ENCODE measurements around the gene RFESD.
"Not testable (repeated sequence)": the region's sequence is repeated elsewhere in the genome, so short reads cannot be mapped to it uniquely, and the experiment has no call there.

RFESD gene

DNA sequence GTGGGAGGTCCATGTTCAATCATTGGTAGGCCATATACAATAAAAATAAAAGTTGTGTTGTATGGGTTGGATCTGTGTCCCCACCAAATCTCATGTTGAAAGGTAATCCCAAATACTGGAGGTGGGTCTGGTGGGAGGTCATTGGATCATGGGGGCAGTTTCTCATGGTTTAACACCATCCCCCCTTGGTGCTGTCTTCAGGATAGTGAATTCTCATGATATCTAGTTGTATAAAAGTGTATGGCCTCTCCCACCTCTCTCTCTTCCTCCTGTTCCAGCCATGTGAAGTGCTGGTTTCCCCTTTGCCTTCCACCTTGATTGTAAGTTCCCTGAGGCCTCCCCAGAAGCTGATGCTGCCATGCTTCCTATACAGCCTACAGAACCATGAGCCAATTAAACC is 21.1 kb downstream of the RFESD start:
- DNase-seq: no peak

DNA sequence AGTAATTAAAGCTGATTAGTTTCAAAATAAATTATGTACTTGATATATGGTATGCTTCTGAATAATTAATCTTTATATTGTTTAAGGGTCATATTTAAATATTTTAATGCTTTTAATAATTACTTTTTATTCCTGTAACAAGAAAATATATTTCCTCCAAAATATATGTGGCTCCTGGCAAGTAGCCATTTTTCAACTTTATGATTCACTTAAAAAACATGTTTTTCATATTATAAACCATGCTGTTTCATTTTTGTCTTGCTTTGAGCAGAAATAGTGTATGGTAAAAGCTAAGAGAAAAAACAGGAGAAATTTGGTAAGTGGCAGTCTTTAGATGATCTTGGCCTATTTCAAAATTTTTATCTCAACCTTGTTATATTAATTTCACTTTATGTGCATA is 21.6 kb downstream of the RFESD start:
- no peak for DNase-seq

DNA sequence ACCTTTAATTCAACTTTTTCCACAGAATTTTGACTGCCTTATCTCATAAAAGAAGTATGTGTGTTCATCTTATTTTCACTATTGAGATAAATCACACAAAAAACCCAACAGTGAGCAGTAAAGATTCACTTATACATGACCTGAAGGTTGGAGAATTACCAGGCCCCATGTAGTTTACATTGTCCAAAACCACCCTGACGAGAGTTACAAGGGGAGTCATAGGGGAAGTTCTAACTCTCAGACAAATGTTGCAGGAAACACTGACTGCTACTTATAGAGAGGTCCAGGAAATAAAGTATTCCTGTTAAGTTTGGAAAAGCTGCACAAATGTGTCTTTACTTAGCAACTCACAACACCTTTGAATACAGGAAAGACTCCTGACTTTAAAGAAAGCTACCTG is 22.2 kb downstream of the RFESD start:
- DNase-seq: no peak

DNA sequence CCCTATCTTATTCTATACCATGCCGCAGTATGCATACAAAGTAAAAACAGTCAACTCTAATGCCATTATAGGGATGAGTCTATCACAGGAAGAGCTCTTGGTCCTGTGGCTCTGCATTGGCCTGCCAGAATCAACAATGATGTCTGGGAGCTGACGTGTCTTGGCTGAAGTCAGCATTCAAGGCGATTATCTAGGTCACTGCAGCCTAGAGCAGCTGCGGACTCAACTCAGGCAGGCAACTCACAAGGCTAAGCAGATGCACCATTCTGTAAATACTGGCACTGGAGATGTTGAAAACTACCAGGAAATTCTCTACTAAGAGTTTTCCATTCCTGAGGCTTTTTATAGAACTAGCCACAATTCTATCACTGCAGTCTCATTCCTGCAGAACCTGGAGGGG is 23.0 kb downstream of the RFESD start:
- DNase-seq: no peak

DNA sequence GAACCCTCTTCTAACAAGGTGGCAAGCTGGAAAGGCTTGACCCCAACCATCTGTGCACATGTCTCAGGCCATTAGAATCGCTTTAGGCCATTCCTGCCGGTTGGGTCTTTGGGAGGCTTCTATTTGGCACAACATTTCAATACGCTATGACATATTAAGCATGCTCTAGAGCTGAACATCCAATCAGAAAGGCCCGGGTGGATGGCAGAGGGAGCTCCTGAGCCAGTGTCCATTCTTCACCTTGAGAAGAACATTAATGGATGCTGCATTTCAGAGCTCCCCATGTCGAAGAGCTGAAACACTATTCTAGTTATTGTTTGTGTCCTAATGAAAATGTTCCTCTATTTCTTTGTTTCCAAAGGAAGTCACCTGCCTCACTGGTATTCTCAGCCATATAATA is 23.4 kb downstream of the RFESD start:
- DNase-seq: no peak

DNA sequence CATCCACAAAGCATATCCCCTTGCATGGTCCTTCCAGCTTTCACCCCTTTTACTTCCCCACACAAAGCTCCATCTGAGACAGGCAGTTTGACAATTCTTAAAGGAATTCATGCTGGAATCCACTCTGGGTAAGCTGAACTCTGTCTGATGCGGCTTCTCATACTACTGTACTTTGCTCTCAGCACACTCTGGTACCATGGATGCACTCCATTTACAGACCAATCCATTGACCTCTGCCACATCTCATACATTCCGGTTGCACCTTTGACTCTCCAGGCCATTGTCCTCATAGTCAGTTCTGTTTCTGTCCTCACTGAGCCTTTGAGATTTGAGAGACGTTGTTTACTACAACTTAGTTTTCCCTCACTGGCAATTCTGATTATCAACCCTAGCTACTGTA is 24.0 kb downstream of the RFESD start:
- no peak for DNase-seq

DNA sequence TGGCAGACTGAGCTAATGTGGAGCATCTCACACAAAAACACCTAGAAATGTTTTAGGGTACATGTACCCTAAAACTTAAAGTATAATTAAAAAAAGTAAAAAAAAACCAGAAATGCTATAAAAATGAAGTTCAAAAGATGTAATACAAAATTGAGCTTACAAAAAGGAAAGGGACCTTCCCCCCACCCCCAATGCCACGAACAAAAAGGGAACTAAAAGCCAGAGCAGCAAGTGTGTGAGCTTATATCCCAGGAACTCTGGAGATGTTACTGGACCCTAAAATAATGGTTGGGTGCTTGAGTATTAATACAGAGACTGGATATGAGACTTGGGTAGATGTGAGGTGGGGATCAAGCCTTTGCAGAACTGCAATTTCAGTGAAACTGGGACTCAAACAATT is 25.2 kb downstream of the RFESD start:
- DNase-seq: no peak

DNA sequence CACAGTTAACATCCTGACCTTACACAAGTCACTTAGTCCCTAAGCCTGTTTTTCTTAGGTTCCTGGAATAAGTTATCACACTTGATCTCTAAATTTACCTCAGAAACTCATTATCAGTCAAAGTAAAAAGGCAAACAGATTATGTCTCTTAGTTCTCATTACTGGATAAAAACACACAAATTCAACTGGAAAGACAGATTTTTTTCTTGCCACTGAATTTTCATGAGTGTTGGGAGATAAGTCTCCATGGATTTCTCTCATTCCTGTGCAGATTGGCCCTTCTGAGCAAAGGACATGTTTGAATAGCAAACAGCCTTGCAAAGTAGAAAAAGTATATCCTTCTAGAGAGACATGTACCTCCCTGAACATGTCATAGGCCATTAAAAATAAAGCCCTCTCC is 26.1 kb downstream of the RFESD start:
- DNase-seq: no peak

DNA sequence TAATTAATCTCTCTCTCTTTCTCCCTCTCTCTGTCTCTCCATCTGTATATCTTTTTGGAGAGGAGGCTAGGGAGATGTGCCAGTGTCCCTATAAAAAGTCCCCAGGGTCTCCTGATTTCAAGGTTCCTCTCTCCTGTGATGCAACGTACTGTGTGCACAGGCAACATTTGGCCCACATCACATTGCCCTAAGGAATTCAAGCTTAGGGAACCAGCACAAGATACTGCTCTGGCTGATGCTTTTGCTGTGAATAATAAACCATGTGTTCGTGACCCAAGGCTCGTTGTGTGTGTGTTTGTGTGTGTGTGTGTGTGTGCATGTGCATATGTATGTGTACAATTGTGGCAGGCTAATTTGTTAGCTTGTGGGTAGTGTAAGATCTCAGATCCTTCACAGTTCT is 26.5 kb downstream of the RFESD start:
- no peak for DNase-seq

DNA sequence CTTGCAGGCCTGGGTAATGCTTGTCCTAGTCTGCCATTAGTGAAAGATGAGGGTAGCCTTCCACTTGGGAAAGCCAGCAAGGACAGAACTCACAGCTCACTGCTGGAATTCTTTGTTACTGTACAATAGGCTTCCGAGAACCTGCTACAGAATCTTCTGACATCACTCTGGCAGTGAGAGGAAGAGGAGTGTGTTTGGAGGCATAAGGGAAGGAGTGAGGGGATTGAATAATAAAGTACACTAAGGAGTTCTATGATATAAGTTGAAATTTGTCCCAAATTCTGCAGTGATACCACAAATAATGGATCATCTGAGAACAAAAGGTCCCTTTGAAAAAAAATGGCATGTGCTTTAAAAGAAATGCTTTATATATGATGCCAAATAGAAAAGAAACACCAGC is 36.3 kb downstream of the RFESD start, which contains the start of gene SPATA9:
Gene SPATA9, minus strand, starts transcription at position 101 of the 400 bp plus-strand sequence. CDS start 137 bp downstream, outside the sequence.
- no peak for DNase-seq

DNA sequence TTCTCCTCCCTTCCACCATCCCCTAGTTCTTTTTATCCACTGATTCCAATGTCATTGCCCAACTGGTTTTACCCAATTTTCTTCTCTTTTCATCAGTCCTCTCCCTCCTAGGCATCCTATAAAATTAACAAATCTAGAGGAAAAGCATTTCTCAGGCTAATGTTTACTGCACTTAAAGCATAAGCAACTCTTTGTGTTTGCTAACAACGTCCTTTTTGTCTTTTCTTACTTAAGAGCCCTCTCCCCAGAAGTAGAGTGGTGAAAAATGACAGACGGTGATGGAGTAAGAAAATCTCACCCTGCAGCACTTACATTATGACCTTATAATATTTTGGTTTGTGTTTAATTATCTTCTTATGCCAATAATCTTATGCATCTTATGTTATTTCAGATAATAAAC is 37.8 kb downstream of the RFESD start:
- no peak for DNase-seq

DNA sequence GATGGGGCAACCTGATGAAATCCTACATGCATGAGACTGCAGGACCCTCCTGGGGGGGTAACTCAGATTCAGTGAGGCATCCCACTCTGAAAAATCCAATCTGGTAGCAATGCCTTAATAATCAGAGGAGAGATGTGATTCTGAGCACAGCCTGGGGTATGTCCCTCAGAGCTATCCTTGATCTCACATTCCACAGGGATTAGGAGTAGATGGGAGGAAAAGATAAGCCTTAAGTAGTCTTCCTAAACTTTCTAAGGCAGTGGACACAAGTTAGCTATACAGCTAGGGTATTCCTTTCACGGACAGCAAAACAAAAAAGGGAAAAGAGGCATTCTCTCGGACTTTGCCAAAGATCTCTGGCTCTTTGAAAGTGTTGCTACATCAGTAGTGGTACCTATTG is 40.1 kb downstream of the RFESD start:
- no peak for DNase-seq

DNA sequence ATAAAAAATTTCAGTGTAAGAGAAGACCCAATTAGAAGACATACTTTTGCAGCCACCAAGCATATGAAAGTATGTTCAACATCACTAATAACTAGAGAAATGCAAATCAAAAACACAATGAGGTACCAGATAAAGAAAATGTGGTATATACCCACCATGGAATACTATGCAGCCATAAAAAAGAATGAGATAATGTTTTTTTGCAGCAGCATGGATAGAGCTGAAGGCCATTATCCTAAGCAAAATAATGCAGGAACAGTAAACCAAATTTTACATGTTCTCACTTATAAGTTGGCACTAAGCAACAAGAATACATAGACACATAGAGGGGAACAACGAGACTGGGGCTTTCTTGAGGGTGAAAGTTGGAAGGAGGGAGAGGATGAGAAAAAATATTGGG is 43.1 kb downstream of the RFESD start:
- no peak for DNase-seq

DNA sequence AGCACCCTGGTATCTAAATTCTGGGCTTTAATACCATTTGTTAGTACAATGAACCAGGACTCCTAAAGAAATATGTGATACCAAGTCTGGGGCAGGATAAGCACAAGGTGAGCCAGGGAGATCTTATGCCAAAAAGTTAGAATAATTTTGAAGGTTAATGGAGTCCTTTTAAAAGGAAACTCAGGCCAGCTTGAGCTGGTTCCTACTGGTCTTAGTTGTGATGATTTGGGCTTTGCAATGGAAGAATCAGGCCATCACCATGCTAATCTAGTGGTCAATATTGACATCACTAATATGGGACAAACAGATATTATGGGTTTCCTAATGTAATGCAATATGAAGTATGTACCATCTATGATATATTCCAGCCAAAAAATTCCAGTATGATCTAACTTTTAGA is 43.8 kb downstream of the RFESD start:
- no peak for DNase-seq

DNA sequence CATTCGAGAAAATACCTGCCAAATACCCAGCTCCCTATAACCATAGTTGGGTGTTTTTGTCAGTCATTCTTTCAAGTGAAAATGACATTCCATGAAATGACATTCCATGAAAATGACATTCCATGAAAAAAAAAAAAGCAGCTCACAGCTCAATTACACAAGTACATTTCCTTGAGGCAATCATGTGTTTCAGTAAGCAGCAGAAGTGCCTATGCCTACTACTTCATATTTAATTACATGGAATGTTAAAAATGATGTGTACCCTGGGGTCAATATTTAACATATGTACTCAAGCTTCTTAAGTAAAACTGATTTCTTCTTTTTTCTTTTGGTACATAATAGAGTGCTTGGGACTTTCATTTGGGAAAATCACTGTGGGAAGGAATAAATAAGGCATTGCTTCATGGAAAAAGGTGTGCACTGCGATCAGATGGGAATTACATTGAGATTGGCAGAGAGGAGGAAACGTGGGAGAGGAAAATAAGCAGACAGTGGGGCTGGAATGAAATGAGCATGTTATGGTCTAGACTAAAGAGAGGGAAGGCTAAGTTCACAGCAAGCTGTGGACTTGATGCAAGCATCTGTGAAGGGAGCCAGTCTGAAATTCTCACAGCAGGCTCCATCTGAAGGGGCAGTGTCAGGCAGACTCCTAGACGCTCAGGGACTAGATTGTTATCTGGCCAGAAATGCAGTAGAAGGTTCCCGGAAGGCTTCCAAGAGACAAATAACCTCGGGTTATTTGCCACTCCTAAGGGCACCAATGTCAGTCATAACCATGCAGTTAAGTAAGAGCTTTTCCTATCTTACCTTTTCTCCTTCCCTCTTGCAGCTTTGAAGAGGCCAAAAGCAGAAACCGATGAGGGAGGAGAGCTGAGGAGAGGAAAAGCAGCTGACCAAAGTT is 51.5 kb downstream of the RFESD start:
- DNase-seq: no peak

DNA sequence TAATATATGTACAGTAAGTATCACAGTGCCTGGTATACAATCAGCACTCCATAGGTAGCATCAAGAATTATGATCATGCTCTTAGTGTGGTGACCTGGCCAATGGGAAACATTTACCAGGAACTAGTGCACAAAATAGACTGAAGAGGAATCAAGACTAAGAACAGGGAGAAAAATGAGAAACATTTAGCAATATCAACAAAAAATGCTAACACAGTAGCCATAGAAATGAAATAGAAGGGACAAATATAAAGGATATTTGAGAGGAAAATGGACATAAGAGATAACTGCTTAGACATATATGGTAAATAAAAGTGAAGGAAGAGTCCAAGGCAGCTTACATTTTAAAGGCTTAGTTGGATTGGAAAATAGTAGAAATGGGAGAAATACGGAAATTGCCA is 52.8 kb downstream of the RFESD start:
- no peak for DNase-seq

DNA sequence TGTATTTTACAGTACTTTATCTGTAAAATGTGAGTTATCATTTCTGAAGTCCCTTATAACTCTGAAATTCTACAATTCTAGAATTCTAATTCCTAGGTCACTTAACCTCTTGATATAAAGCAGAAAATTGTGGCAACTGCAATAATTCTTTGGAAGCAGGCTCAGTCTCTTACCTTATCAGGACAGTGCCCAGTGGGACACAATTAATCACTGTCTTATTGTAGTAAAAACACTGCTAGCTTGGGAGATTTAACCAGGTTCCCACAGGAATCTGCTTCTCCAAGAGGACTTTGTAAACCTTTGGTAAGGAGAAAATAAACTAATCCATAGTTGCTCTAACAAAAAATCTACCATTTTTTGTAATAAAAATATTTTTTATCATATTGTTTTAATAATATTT is 54.5 kb downstream of the RFESD start:
- no peak for DNase-seq

DNA sequence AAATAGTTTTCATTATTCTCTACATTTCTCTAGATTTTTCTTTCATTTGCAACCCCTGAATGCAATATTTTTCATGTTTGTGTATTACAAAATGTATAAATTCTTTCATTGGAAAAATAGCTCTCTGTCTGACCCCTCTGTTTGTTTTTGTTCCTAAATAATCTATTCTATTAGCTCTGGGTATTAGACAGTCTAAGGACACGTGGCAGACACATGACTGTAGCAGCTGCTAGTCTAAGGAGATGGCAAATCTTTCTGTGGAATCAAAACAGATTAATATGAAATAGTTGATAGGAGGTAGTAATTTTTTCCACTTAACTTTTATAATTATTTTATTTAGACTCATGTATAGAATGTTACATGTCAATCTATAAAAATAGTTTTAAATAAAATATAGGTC is 57.6 kb downstream of the RFESD start:
- DNase-seq: no peak

DNA sequence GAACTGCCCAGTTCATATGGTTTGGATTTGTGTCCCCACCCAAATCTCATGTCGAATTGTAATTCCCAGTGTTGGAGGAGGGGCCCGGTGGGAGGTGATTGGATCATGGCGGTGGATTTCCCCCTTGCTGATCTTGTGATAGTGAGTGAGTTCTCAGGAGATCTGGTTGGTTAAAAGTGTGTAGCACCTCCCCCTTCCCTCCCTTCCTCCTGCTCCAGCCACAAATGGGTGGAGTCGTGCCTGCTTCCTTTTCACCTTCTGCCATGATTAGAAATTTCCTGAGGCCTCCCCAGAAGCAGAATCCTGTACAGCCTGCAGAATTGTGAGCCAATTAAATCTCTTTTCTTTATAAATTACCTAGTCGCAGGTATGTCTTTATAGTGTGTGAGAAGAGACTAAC is 59.6 kb downstream of the RFESD start:
- not testable (repeated sequence) for DNase-seq

DNA sequence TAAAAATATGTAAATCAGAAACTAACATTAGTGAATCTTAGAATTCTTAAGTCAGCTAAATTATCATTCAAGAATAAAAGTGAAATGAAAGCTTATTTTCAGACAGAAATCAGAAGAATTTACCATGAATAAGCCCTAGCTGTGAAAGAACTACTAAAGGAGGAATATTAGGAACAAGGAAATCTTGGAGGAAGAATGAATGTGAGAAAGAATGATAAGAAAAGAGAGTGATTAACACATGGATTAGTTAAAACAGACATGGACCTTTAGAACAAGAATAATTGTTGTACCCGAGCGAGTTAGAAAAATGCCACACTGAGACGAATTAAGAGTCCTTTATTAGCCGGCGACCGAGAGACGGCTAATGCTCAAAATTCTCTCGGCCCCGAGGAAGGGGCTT is 60.5 kb downstream of the RFESD start:
- DNase-seq: no peak
